Measurements from ENCODE around the gene CTBP2. TPM values are rescaled to one million over a fixed set of nuclear protein-coding genes. Genes with fewer than 3 reads are reported as not detected.

CTBP2 gene
- total and polyA plus RNA-seq, 10 donors, result 6.7 to 74.4 (median 40.1) TPM

GRCh38 chr10:125153703-125154490 lies 6.5 kb downstream of the CTBP2 start:
- WGBS, 5 donors, result 52 to 62% (median 56%) methylated on average over 9 of the region's 9 CpGs
- intact Hi-C loops (cut with DNase I; ENCODE audit: low total_unique reads), result loop anchor here (10.0 kb wide), 1 partner anchor 109 kb away; no protein-coding TSS in a partner anchor

GRCh38 chr10:125152450-125153368 lies 7.7 kb downstream of the CTBP2 start:
- Histone ChIP-seq H3K27ac (peak overlapping the region in 5 of 8 donors; percentile 19 to 55 (median 48)), H3K4me1 (peaks cover 31 to 100% (median 84%) of the 10 kb centered on the region in 6 donors), H3K36me3 (peaks cover 0 to 6% (median 0%) of the 10 kb centered on the region in 6 donors), H3K27me3 (replicated peaks in 1 of 7) (peaks cover 0 to 82% (median 5%) of the 10 kb centered on the region in 7 donors), H3K4me3 (peak overlapping the region in 5 of 8 donors; percentile 15 to 56 (median 28)), H3K9me3 (no peaks in the 10 kb centered on the region)
- DNase-seq, result no peak
- intact Hi-C loops (cut with DNase I; ENCODE audit: low total_unique reads), result loop anchor here (10.0 kb wide), 1 partner anchor 108 kb away; no protein-coding TSS in a partner anchor
- TF ChIP-seq POLR2AphosphoS5 (IDR thresholded peaks at IDR 0.05), result peak in 2 of 3 donors; percentile 51 to 54
- no peak for TF ChIP-seq CTCF (IDR thresholded peaks at IDR 0.05 in 8 of 11, conservative IDR thresholded peaks at IDR 0.05 in 3 of 11)
- WGBS, 5 donors, result 55 to 66% (median 58%) methylated on average over 15 to 21 of the region's 21 CpGs

More at GRCh38 chr10:125153703-125154490, 6.5 kb downstream of the CTBP2 start:
- DNase-seq, result no peak
- Histone ChIP-seq H3K36me3 (peaks cover 0 to 6% (median 0%) of the 10 kb centered on the region in 6 donors), H3K4me1 (peaks cover 23 to 100% (median 81%) of the 10 kb centered on the region in 6 donors), H3K4me3 (no peak overlapping the region), H3K27me3 (replicated peaks in 1 of 7) (peaks cover 0 to 84% (median 9%) of the 10 kb centered on the region in 7 donors), H3K9me3 (no peaks in the 10 kb centered on the region), H3K27ac (peak overlapping the region in 2 of 8 donors; percentile 38 to 48)
- no peak for TF ChIP-seq POLR2AphosphoS5 (IDR thresholded peaks at IDR 0.05)
- no peak for TF ChIP-seq CTCF (IDR thresholded peaks at IDR 0.05 in 8 of 11, conservative IDR thresholded peaks at IDR 0.05 in 3 of 11)
- TF ChIP-seq POLR2A (IDR thresholded peaks at IDR 0.05), result no peak

DNA sequence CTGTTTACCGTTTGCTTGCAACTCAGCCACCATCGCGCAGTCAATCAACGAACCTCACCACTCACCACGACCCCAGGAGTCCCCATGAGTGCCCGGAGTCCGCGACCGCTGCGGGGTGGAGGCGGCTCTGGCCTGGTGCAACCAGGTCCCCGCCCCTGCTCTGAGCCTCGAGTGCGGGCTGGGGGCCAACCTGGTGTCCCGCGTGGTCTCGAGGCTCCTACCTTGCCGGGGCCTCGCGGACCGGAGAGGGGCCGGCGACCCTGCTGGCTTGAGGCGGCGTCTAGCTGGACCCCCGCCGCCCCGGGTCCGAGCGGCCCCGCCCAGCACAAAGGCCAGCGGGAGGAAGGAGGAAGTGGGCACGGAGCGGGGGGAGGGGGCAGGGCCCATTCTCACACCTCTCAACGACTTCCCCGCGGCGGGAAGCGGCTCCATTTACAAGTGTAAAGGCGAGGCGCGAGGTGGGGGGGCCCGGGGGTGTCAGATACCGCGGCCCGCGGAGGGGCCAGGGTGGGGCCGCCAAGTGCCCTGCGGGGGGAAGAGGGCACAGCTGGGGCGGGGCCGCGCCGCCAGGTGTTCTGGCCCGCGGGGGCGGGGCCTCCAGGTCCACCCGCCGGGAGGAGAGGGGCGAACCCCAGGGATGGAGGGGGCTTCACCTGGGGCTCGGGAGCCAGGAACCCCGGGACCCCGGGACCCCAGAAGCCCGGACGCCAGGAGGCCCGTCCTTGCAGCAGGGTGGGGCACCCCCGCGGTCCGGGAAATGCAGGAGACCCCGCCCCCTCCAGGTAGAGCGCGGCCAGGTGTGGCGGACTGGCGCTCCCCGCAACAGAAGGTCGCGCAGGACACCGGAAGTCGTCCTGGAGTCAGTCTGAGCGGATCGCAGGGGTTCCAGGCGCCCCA lies 8.6 kb downstream of the CTBP2 start:
- H3K4me3 ChIP-seq, result peak overlapping the region in 6 of 8 donors; percentile 15 to 56 (median 24)

More for the DNA sequence above, 8.6 kb downstream of the CTBP2 start:
- DNase-seq, result peak; percentile 90
- H3K4me1 ChIP-seq, result peaks cover 35 to 100% (median 84%) of the 10 kb centered on the region in 6 donors
- H3K27ac ChIP-seq, result peak overlapping the region in 5 of 8 donors; percentile 13 to 55 (median 48)
- H3K36me3 ChIP-seq, result peaks cover 0 to 6% (median 0%) of the 10 kb centered on the region in 6 donors
- intact Hi-C loops (cut with DNase I; ENCODE audit: low total_unique reads), result loop anchor here (10.0 kb wide), 1 partner anchor 107 kb away; no protein-coding TSS in a partner anchor
- WGBS, 5 donors, result 13 to 43% (median 32%) methylated on average over 34 to 81 of the region's 81 CpGs
- TF ChIP-seq POLR2A (IDR thresholded peaks at IDR 0.05) (no peak), CTCF (IDR thresholded peaks at IDR 0.05 in 8 of 11, conservative IDR thresholded peaks at IDR 0.05 in 3 of 11) (no peak), POLR2AphosphoS5 (IDR thresholded peaks at IDR 0.05) (peak in 2 of 3 donors; percentile 6 to 53)
- H3K9me3 ChIP-seq, result no peaks in the 10 kb centered on the region
- peaks cover 0 to 81% (median 5%) of the 10 kb centered on the region in 7 donors for H3K27me3 ChIP-seq (replicated peaks in 1 of 7)

Measured in spleen (tissue), 11 donors.